Suppressor macrophage treated with lipopolysaccharide for 4 hours (primary cell): ENCODE measurements around the gene INO80C.

Source experiments
- DNase-seq: peaks from one replicate; pipeline ENCODE4 v3.0.0-alpha.2; 2020

The INO80C gene

GRCh38 chr18:35497370-35498197 lies at the start of gene INO80C:
Gene INO80C, minus strand, starts transcription at chr18:35497960. Its CDS starts 86 bp downstream, at chr18:35497874.
- peak; percentile 98 for DNase-seq

GRCh38 chr18:35547008-35547605 lies 49.3 kb upstream of the INO80C start:
- no peak for DNase-seq

GRCh38 chr18:35542356-35542755 lies 44.6 kb upstream of the INO80C start:
- DNase-seq, result no peak

GRCh38 chr18:35535297-35535696 lies 37.5 kb upstream of the INO80C start:
- DNase-seq, result no peak

GRCh38 chr18:35533916-35534405 lies 36.2 kb upstream of the INO80C start:
- DNase-seq, result no peak

GRCh38 chr18:35528749-35529274 lies 31.1 kb upstream of the INO80C start:
- no peak for DNase-seq

- no peak for DNase-seq
Measured at GRCh38 chr18:35526495-35527059, 28.8 kb upstream of the INO80C start.

GRCh38 chr18:35525795-35526494 lies 28.2 kb upstream of the INO80C start:
- peak; percentile 24 for DNase-seq

GRCh38 chr18:35524226-35524625 lies 26.5 kb upstream of the INO80C start:
- peak; percentile 84 for DNase-seq

- no peak for DNase-seq
Measured at GRCh38 chr18:35522130-35522959, 24.6 kb upstream of the INO80C start.

GRCh38 chr18:35521133-35521532 lies 23.4 kb upstream of the INO80C start:
- DNase-seq, result no peak

GRCh38 chr18:35519148-35519899 lies 21.6 kb upstream of the INO80C start:
- no peak for DNase-seq

- DNase-seq, result no peak
Measured at GRCh38 chr18:35517715-35518114, 20.0 kb upstream of the INO80C start.

GRCh38 chr18:35516789-35517188 lies 19.0 kb upstream of the INO80C start:
- DNase-seq, result no peak

GRCh38 chr18:35516351-35516750 lies 18.6 kb upstream of the INO80C start:
- DNase-seq, result no peak

GRCh38 chr18:35515460-35516130 lies 17.8 kb upstream of the INO80C start:
- DNase-seq, result no peak

- no peak for DNase-seq
Measured at GRCh38 chr18:35514752-35515459, 17.1 kb upstream of the INO80C start.

- no peak for DNase-seq
Measured at GRCh38 chr18:35514283-35514682, 16.5 kb upstream of the INO80C start.

GRCh38 chr18:35513181-35513936 lies 15.6 kb upstream of the INO80C start:
- no peak for DNase-seq
